Renal cortex interstitium (tissue), 15 donors: ENCODE data around the gene FLT3. TPM values are rescaled to one million over a fixed set of nuclear protein-coding genes. Genes with fewer than 3 reads are reported as not detected.
"Not testable (repeated sequence)": the region's sequence is repeated elsewhere in the genome, so short reads cannot be mapped to it uniquely, and the experiment has no call there.

Experiments
- DNase-seq, 11 donors: peaks; one replicate each; pipeline ENCODE4 v3.0.0-alpha.2; 2013; ENCODE audit warnings: low read depth in 9 of 11, low spot score in 4 of 11; ENCODE audit errors: extremely low read depth in 1 of 11
- long read RNA-seq, 16 experiments: transcript quantifications; one replicate each; lab custom pipeline, GENCODE V29; 2026
- polyA plus RNA-seq, 3 donors: library from polyadenylated mRNA; unstranded; fragments of 120-200 nt; gene quantifications; one replicate each; pipeline ENCODE4 v1.2.1, GENCODE V29; 2013; ENCODE audit not compliant: insufficient read length in 3 of 3

Gene FLT3
- under 1 TPM; 0.19 to 0.35 (median 0.22) TPM for polyA plus RNA-seq
- long read RNA-seq, donor 1 = 0 reads
- long read RNA-seq, donor 2 = 0 reads
- long read RNA-seq, donor 3 = 0 reads
- long read RNA-seq, donor 4 = 0 reads
- long read RNA-seq, donor 5 = 0 reads
- long read RNA-seq, donor 6 = 0 reads
- long read RNA-seq, donor 7 = 0 reads
- long read RNA-seq, donor 8 = 0 reads
- long read RNA-seq, donor 9 = 0 reads
- long read RNA-seq, donor 10 = 0 reads
- long read RNA-seq, donor 11 = 0 reads
- long read RNA-seq, donor 12 = 0 reads
- long read RNA-seq, donor 13 = 0 reads
- long read RNA-seq, donor 14 = 0 reads
- long read RNA-seq, donor 15 = 0 reads
- long read RNA-seq, donor 16 = 0 reads

- peak in 10 of 11 donors; percentile 21 to 42 (median 28) for DNase-seq
Measured at GRCh38 chr13:28100150-28101121, at the start of gene FLT3. TSS of gene FLT3 (minus strand) at chr13:28100576. CDS start at chr13:28100510, 66 bp downstream.

GRCh38 chr13:28147495-28147894 lies 47.1 kb upstream of the FLT3 start:
- no peak for DNase-seq

- DNase-seq = no peak
Measured at GRCh38 chr13:28145049-28145448, 44.7 kb upstream of the FLT3 start.

GRCh38 chr13:28141542-28141941 lies 41.2 kb upstream of the FLT3 start:
- DNase-seq = not testable (repeated sequence)

- no peak for DNase-seq
Measured at GRCh38 chr13:28140433-28141125, 40.2 kb upstream of the FLT3 start.

- peak; percentile 78 to 88 (median 86) for DNase-seq
Measured at GRCh38 chr13:28138756-28139470, 38.5 kb upstream of the FLT3 start.

- peak; percentile 84 to 92 (median 88) for DNase-seq
Measured at GRCh38 chr13:28138012-28138755, 37.8 kb upstream of the FLT3 start, which contains the start of gene PAN3. TSS of gene PAN3 (plus strand) at chr13:28138545. CDS start at chr13:28138658, 113 bp downstream.

- no peak for DNase-seq
Measured at GRCh38 chr13:28137596-28137995, 37.2 kb upstream of the FLT3 start.

GRCh38 chr13:28136916-28137315 lies 36.5 kb upstream of the FLT3 start:
- no peak for DNase-seq

- DNase-seq = no peak
Measured at GRCh38 chr13:28131646-28132045, 31.3 kb upstream of the FLT3 start.

GRCh38 chr13:28129911-28130693 lies 29.7 kb upstream of the FLT3 start:
- no peak for DNase-seq

- DNase-seq = no peak
Measured at GRCh38 chr13:28128926-28129325, 28.6 kb upstream of the FLT3 start.

GRCh38 chr13:28128030-28128429 lies 27.7 kb upstream of the FLT3 start:
- DNase-seq = no peak

- DNase-seq = no peak
Measured at GRCh38 chr13:28121224-28121623, 20.8 kb upstream of the FLT3 start.

- DNase-seq = no peak
Measured at GRCh38 chr13:28120317-28120716, 19.9 kb upstream of the FLT3 start.

GRCh38 chr13:28117689-28118377 lies 17.5 kb upstream of the FLT3 start:
- DNase-seq = no peak

- no peak for DNase-seq
Measured at GRCh38 chr13:28116736-28117135, 16.4 kb upstream of the FLT3 start.
